HL-60 (cell line): ENCODE measurements around the gene WWC1.

Experiments used
- DNase-seq, 2 experiments: peaks; one replicate each; pipeline ENCODE4 v3.0.0-alpha.2; 2010 to 2020; ENCODE audit warnings: low read depth in 1 of 2, low spot score in 1 of 2
- H3K27ac ChIP-seq: fragments of 250-450 bp; sonication (Bioruptor Pico); replicated peaks from 2 replicates; pipeline ENCODE4 v1.5.1; 2020; ENCODE audit warnings: mild to moderate bottlenecking, moderate library complexity
- H3K27me3 ChIP-seq: fragments of 250-450 bp; sonication (Bioruptor Pico); 2 replicates; pipeline ENCODE4 v1.5.1; 2021; ENCODE audit warnings: mild to moderate bottlenecking, moderate library complexity; ENCODE audit not compliant: insufficient read depth, poor library complexity, severe bottlenecking
- H3K4me3 ChIP-seq: replicated peaks from 2 replicates; pipeline ENCODE4 v1.5.1; 2011; ENCODE audit warnings: mild to moderate bottlenecking, control low read depth, low read length; ENCODE audit not compliant: insufficient read depth
- CTCF ChIP-seq: IDR thresholded peaks from one replicate; pipeline ENCODE4 v1.5.1; 2011; ENCODE audit warnings: low read length, control low read depth, inconsistent platforms; ENCODE audit not compliant: insufficient read depth
- GABPA ChIP-seq: IDR thresholded peaks from 2 replicates; pipeline ENCODE4 v1.6.1; 2012; ENCODE audit warnings: low read depth
- POLR2AphosphoS5 ChIP-seq: IDR thresholded peaks from 2 replicates; pipeline ENCODE4 v1.6.1; 2012; ENCODE audit warnings: low read depth
- REST ChIP-seq: IDR thresholded peaks from 2 replicates; pipeline ENCODE4 v1.6.1; 2012; ENCODE audit warnings: low read depth; ENCODE audit not compliant: insufficient replicate concordance
- SPI1 ChIP-seq: IDR thresholded peaks from 2 replicates; pipeline ENCODE4 v1.6.1; 2012; ENCODE audit warnings: low read depth, mild to moderate bottlenecking, borderline replicate concordance

The WWC1 gene

GRCh38 chr5:168455201-168455600, 163.8 kb downstream of the WWC1 start:
- TF ChIP-seq GABPA (no peak), REST (no peak), SPI1 (no peak), POLR2AphosphoS5 (no peak), CTCF (no peak)
- DNase-seq, result no peak
- no peaks in the 10 kb centered on the region for H3K27me3 ChIP-seq

GRCh38 chr5:168457542-168457941, 166.1 kb downstream of the WWC1 start:
- H3K27ac ChIP-seq, result no peak overlapping the region
- H3K4me3 ChIP-seq, result no peak overlapping the region
- no peak for DNase-seq
- H3K27me3 ChIP-seq, result no peaks in the 10 kb centered on the region
- no peak for TF ChIP-seq CTCF
- no peak for TF ChIP-seq SPI1
- TF ChIP-seq POLR2AphosphoS5, result no peak
- TF ChIP-seq GABPA, result no peak
- TF ChIP-seq REST, result no peak

More at GRCh38 chr5:168455201-168455600, 163.8 kb downstream of the WWC1 start:
- H3K27ac ChIP-seq, result no peak overlapping the region
- H3K4me3 ChIP-seq, result no peak overlapping the region

- no peak overlapping the region for H3K27ac ChIP-seq
- H3K27me3 ChIP-seq, result no peaks in the 10 kb centered on the region
- H3K4me3 ChIP-seq, result no peak overlapping the region
- DNase-seq, result no peak
- TF ChIP-seq REST, result no peak
Measured at GRCh38 chr5:168460606-168461005, 169.2 kb downstream of the WWC1 start.

- no peak overlapping the region for H3K27ac ChIP-seq
- TF ChIP-seq REST (no peak), CTCF (no peak), SPI1 (no peak), POLR2AphosphoS5 (no peak), GABPA (no peak)
- DNase-seq, result no peak
- no peaks in the 10 kb centered on the region for H3K27me3 ChIP-seq
- H3K4me3 ChIP-seq, result no peak overlapping the region
Measured at GRCh38 chr5:168463081-168463480, 171.6 kb downstream of the WWC1 start.
